SH-SY5Y (cell line): ENCODE data around the gene ZNF555.

Experiments
- GATA2 ChIP-seq: IDR thresholded peaks from 2 replicates; pipeline ENCODE4 v1.6.1; 2011; ENCODE audit warnings: mild to moderate bottlenecking, low read depth, low read length
- GATA3 ChIP-seq: IDR thresholded peaks from 2 replicates; pipeline ENCODE4 v1.6.1; 2011; ENCODE audit warnings: low read depth, mild to moderate bottlenecking, low read length, moderate library complexity

DNA sequence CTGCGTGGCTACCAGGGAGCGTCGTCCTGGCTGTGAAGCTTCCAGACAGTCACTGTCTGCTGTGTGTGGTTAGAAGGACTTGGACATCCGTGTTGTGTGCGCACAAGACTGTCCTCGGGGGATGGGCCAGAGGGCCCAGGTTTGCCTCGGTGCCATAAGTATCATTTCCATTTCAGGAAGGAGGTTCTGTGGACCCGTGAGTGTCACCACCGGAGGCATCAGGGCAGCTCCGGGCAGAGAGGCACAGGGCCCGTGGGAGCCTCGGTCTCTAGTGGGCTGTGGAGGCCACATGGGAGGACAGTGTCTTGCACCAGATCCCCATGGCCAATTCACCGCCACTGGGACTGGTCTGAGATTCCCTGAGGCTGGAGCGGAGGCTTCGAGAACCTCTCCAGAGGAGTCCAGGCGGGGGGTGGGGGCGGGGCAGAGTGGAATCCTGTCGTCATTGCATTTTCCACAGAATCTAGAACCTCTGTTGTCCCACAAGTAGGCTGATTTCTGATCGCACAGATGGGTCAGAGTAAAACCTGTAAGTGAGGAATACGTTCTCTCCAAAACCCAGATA, 65.4 kb downstream of the ZNF555 start:
- no peak for TF ChIP-seq GATA2
- no peak for TF ChIP-seq GATA3
